C4-2B (cell line): ENCODE measurements around the gene EPSTI1.

Experiments used
- ZFX ChIP-seq: fragments of 450-650 bp; IDR thresholded peaks from 2 replicates; pipeline ENCODE4 v1.6.1; 2017
- TF ChIP-seq, protein P1 (sequence below): fragments of 450-650 bp; conservative IDR thresholded peaks from 2 replicates; pipeline ENCODE4 v1.5.1; 2017; ENCODE audit warnings: mild to moderate bottlenecking

DNA sequence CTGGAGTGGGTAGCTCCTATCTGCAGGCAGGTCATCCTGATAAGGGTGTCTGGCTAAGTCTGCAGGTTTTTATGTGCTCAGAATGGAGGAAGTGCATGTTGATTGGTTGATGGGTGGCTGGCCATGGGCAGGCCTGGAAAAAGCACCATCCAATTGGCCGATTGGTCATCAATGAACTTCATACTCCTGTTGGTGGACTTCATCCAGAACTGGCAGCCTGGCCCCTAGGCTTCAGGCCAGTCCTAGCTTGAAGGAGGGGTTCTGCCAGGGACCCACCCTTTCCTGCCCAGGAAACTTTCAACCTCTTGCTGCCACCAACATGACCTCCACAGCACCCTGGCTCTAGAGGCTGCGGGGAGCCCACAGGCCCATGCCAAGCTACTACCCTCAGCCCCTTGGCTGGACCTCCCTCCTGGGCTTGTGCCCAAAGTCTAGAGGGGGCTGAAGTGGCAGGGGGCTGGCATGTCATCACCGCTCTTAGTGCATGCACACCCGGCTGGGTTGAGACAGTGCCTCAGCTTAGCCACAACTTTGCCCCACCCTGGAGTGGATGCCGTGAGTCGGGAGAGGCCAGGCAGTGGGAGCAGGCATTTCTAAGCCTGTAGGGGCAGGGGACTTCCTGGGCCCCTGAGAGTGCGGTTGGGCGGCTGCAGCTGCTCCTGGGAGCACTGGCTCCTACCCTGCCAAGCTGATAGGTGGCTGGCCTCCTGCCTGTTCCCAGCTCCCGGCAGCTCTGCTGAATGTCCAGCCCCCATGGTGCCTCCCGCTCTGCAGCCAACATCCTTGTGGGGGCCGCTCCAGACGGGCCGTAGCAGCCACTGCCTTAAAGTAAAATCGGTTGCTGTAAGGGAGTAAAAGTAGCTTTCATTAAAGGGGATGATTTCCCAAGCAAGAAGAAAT lies 44.6 kb upstream of the EPSTI1 start:
- TF ChIP-seq, protein P1, sequence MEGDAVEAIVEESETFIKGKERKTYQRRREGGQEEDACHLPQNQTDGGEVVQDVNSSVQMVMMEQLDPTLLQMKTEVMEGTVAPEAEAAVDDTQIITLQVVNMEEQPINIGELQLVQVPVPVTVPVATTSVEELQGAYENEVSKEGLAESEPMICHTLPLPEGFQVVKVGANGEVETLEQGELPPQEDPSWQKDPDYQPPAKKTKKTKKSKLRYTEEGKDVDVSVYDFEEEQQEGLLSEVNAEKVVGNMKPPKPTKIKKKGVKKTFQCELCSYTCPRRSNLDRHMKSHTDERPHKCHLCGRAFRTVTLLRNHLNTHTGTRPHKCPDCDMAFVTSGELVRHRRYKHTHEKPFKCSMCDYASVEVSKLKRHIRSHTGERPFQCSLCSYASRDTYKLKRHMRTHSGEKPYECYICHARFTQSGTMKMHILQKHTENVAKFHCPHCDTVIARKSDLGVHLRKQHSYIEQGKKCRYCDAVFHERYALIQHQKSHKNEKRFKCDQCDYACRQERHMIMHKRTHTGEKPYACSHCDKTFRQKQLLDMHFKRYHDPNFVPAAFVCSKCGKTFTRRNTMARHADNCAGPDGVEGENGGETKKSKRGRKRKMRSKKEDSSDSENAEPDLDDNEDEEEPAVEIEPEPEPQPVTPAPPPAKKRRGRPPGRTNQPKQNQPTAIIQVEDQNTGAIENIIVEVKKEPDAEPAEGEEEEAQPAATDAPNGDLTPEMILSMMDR = no peak
- no peak for TF ChIP-seq ZFX
